GM23248 (cell line): ENCODE data around the gene LPP. TPM values are rescaled to one million over a fixed set of nuclear protein-coding genes. Genes with fewer than 3 reads are reported as not detected.

ENCODE experiments used
- DNase-seq: peaks from one replicate; pipeline ENCODE4 v3.0.0-alpha.2; 2015
- H2AFZ ChIP-seq: fragments of 200-600 bp; sonication (generic); 2 replicates; pipeline ENCODE4 v1.6.1; 2016; ENCODE audit warnings: antibody characterized with exemption
- H3F3A ChIP-seq: fragments of 200-600 bp; sonication (generic); 2 replicates; pipeline ENCODE4 v1.6.1; 2016; ENCODE audit warnings: mild to moderate bottlenecking, antibody characterized with exemption, mixed run types; ENCODE audit not compliant: insufficient read depth
- H3K27ac ChIP-seq: fragments of 200-600 bp; sonication (generic); 2 replicates; pipeline ENCODE4 v1.5.1; 2016; ENCODE audit warnings: mild to moderate bottlenecking
- H3K27me3 ChIP-seq: fragments of 200-600 bp; sonication (generic); replicated peaks from 2 replicates; pipeline ENCODE4 v1.6.1; 2016; ENCODE audit warnings: mild to moderate bottlenecking; ENCODE audit not compliant: insufficient read depth
- H3K36me3 ChIP-seq: fragments of 200-600 bp; sonication (generic); 2 replicates; pipeline ENCODE4 v1.6.1; 2016; ENCODE audit warnings: low read depth, mild to moderate bottlenecking
- H3K4me1 ChIP-seq: fragments of 200-600 bp; sonication (generic); 2 replicates; pipeline ENCODE4 v1.6.1; 2016; ENCODE audit warnings: mild to moderate bottlenecking; ENCODE audit not compliant: insufficient read depth
- H3K4me2 ChIP-seq: fragments of 200-600 bp; sonication (generic); one replicate; pipeline ENCODE4 v1.6.1; 2016; ENCODE audit warnings: mild to moderate bottlenecking; ENCODE audit not compliant: unreplicated experiment
- H3K4me3 ChIP-seq: fragments of 200-600 bp; sonication (generic); 2 replicates; pipeline ENCODE4 v1.5.1; 2016; ENCODE audit warnings: mild to moderate bottlenecking
- H3K79me2 ChIP-seq: fragments of 200-600 bp; sonication (generic); 2 replicates; pipeline ENCODE4 v1.6.1; 2016; ENCODE audit warnings: mild to moderate bottlenecking; ENCODE audit not compliant: insufficient read depth
- H3K9ac ChIP-seq: fragments of 200-600 bp; sonication (generic); 2 replicates; pipeline ENCODE4 v1.6.1; 2016; ENCODE audit warnings: mild to moderate bottlenecking
- H3K9me2 ChIP-seq: fragments of 200-600 bp; sonication (generic); 2 replicates; pipeline ENCODE4 v1.6.1; 2016; ENCODE audit warnings: mixed run types, mild to moderate bottlenecking, moderate library complexity; ENCODE audit not compliant: insufficient read depth
- H3K9me3 ChIP-seq: fragments of 200-600 bp; sonication (generic); one replicate; pipeline ENCODE4 v1.6.1; 2017; ENCODE audit warnings: low read depth
- H4K20me1 ChIP-seq: fragments of 200-600 bp; sonication (generic); 2 replicates; pipeline ENCODE4 v1.6.0; 2016; ENCODE audit not compliant: insufficient read depth
- EZH2 ChIP-seq: fragments of 200-600 bp; sonication (generic); IDR thresholded peaks from 2 replicates; pipeline ENCODE4 v1.6.1; 2018; ENCODE audit warnings: antibody characterized with exemption, mild to moderate bottlenecking; ENCODE audit not compliant: insufficient read depth, poor library complexity, severe bottlenecking
- EZH2phosphoT487 ChIP-seq: fragments of 200-600 bp; sonication (generic); IDR thresholded peaks from 2 replicates; pipeline ENCODE4 v1.6.1; 2018; ENCODE audit warnings: antibody characterized with exemption, moderate library complexity, mild to moderate bottlenecking, low read depth; ENCODE audit not compliant: insufficient read depth
- WGBS, 2 experiments: methylation state at CpG; one replicate each; pipeline ENCODE4 v1.1.6; 2015 to 2017; ENCODE audit warnings: low lambda C conversion rate in 2 of 2, low coverage in 1 of 2; ENCODE audit errors: missing lambda C conversion rate in 2 of 2; 5-methylcytosine and 5-hydroxymethylcytosine counted together
- in situ Hi-C: fragments of 300-500 bp; cut with MboI; formaldehyde crosslinking; loops from 2 replicates; pipeline ENCODE4 v1.15.0; 2020
- polyA plus RNA-seq: library from polyadenylated mRNA; unstranded; fragments of >200 nt; fragmentation: Nextera tagmentation; extraction: Ambion mirVana; gene quantifications from 2 replicates; pipeline ENCODE4 v1.2.1, GENCODE V29; 2016
- total RNA-seq: library from RNA; depleted of rRNA; stranded (reverse); fragments of >200 nt; shearing (Covaris generic); gene quantifications from 2 replicates; pipeline ENCODE4 v1.2.3, GENCODE V29; 2014

Gene LPP
- total and polyA plus RNA-seq, 2 experiments from 2014 or later, result 42.8 to 61.7 TPM

GRCh38 chr3:188923671-188924070, 769.7 kb downstream of the LPP start:
- no peaks in the 10 kb centered on the region for H3K79me2 ChIP-seq
- in situ Hi-C loops, result no loop called here
- H3K27ac ChIP-seq, result no peak overlapping the region
- H3K9me2 ChIP-seq, result no peaks in the 10 kb centered on the region
- DNase-seq, result no peak
- H3K4me2 ChIP-seq, result no peak overlapping the region
- TF ChIP-seq EZH2phosphoT487 (no peak), EZH2 (no peak)
- H3K4me1 ChIP-seq, result peaks cover 6% of the 10 kb centered on the region; the same call in 1 of the 2 replicates
- no peak overlapping the region for H3K4me3 ChIP-seq
- no peak overlapping the region for H2AFZ ChIP-seq
- WGBS, 2 experiments, result 81 to 83% methylated on average over 2 of the region's 2 CpGs
- no peak overlapping the region for H3K9ac ChIP-seq
- H3K27me3 ChIP-seq, result no peaks in the 10 kb centered on the region
- no peaks in the 10 kb centered on the region for H3F3A ChIP-seq
- H3K9me3 ChIP-seq, result no peaks in the 10 kb centered on the region
- H3K36me3 ChIP-seq, result no peaks in the 10 kb centered on the region
- no peaks in the 10 kb centered on the region for H4K20me1 ChIP-seq

GRCh38 chr3:188925376-188925775, 771.4 kb downstream of the LPP start:
- H3K9ac ChIP-seq, result no peak overlapping the region
- no peaks in the 10 kb centered on the region for H3K79me2 ChIP-seq
- no peaks in the 10 kb centered on the region for H3K9me3 ChIP-seq
- H3K4me2 ChIP-seq, result no peak overlapping the region
- H4K20me1 ChIP-seq, result no peaks in the 10 kb centered on the region
- no peak overlapping the region for H3K27ac ChIP-seq
- in situ Hi-C loops, result no loop called here
- H2AFZ ChIP-seq, result no peak overlapping the region
- 95 to 96% methylated on average over 12 of the region's 12 CpGs for whole genome bisulfite sequencing, 2 experiments
- no peaks in the 10 kb centered on the region for H3K9me2 ChIP-seq
- no peaks in the 10 kb centered on the region for H3K27me3 ChIP-seq
- no peaks in the 10 kb centered on the region for H3F3A ChIP-seq
- DNase-seq, result no peak
- H3K36me3 ChIP-seq, result no peaks in the 10 kb centered on the region
- H3K4me1 ChIP-seq, result peaks cover 6% of the 10 kb centered on the region; the same call in 1 of the 2 replicates
- TF ChIP-seq EZH2phosphoT487, result no peak
- TF ChIP-seq EZH2, result no peak
- no peak overlapping the region for H3K4me3 ChIP-seq

GRCh38 chr3:188926111-188926510, 772.2 kb downstream of the LPP start:
- Histone ChIP-seq H3K9me3 (no peaks in the 10 kb centered on the region), H3K27me3 (no peaks in the 10 kb centered on the region), H3K36me3 (no peaks in the 10 kb centered on the region), H3K4me3 (no peak overlapping the region), H3K9ac (no peak overlapping the region), H3K79me2 (no peaks in the 10 kb centered on the region), H3K4me1 (peaks cover 6% of the 10 kb centered on the region; the same call in 1 of the 2 replicates), H3K4me2 (no peak overlapping the region), H3F3A (no peaks in the 10 kb centered on the region), H3K27ac (no peak overlapping the region), H2AFZ (no peak overlapping the region), H3K9me2 (no peaks in the 10 kb centered on the region), H4K20me1 (no peaks in the 10 kb centered on the region)
- in situ Hi-C loops, result no loop called here
- no peak for DNase-seq
- 94% methylated on average over 4 of the region's 4 CpGs for WGBS, 2 experiments
- TF ChIP-seq EZH2phosphoT487 (no peak), EZH2 (no peak)

DNA sequence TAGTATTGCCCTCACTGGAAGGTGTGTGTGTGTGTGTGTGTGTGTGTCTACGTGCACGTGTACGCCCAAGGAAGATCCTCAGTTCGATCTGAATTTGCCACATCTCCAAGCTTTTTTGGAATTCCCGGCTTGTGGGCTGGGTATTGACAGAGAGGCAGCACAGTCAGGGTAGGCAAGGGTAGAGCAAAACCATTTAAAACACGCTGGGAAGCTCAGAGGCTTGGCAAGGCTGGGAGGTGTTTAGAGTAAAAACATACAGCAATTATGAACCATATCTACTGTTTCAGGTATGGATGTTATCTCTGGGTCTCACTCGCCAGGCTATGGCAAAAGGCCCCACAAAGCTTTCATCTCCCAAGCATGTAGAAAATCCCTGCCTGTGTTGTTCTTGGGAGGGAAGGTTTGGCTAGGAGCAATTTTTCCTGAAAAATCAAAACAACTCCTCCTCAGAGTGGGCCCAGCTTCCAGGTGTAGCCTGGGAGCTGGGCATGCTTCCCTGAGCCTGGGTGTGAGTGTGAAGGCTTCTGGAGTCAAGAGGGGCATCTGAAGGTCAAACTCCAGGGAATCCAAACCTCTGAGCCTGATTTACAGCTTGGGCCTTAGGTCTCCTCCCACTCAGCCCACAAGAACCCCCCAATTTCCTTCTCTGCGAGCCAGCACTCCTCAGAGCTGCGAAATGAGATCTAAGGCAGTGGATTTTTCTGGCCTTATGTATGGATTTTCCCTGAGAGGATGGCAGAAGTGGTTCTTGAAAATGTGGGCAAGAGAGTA, 773.0 kb downstream of the LPP start:
- Histone ChIP-seq H3K4me3 (no peak overlapping the region), H3K4me1 (peaks cover 6% of the 10 kb centered on the region; the same call in 1 of the 2 replicates), H4K20me1 (no peaks in the 10 kb centered on the region), H3K9ac (no peak overlapping the region), H3K36me3 (no peaks in the 10 kb centered on the region), H3K79me2 (no peaks in the 10 kb centered on the region), H3K9me2 (no peaks in the 10 kb centered on the region), H3K27me3 (no peaks in the 10 kb centered on the region), H3K27ac (no peak overlapping the region), H3K9me3 (no peaks in the 10 kb centered on the region), H2AFZ (no peak overlapping the region), H3F3A (no peaks in the 10 kb centered on the region), H3K4me2 (no peak overlapping the region)
- DNase-seq, result no peak
- 91 to 96% methylated on average over 9 of the region's 9 CpGs for WGBS, 2 experiments
- in situ Hi-C loops, result no loop called here
- TF ChIP-seq EZH2, result no peak

DNA sequence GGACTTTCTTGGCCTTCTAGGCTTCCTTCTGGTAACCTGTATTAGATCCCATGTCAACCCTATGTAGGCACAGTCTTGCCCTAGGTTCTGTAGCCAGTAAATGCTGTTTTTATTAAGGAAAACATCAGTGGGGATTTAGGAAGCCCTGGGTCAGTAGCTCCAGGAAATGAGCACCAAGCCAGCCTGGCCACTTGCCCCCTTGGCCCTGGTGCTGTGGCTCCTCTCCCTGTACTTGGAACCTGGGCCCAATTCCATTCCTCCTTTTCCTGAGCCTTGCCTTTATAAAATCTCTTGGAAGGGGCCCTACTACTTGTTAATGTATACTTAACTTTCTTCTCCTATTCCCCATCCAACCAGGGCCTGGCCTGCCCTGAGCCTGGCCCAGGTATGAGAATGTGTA, 774.0 kb downstream of the LPP start:
- no peaks in the 10 kb centered on the region for H3K79me2 ChIP-seq
- H3K27me3 ChIP-seq, result no peaks in the 10 kb centered on the region
- no peak overlapping the region for H3K27ac ChIP-seq
- H3K4me3 ChIP-seq, result no peak overlapping the region
- no peak overlapping the region for H2AFZ ChIP-seq
- H3K4me2 ChIP-seq, result no peak overlapping the region
- H3K36me3 ChIP-seq, result no peaks in the 10 kb centered on the region
- in situ Hi-C loops, result no loop called here
- H3K4me1 ChIP-seq, result peaks cover 6% of the 10 kb centered on the region; the same call in 1 of the 2 replicates
- no peaks in the 10 kb centered on the region for H3K9me3 ChIP-seq
- no peaks in the 10 kb centered on the region for H3K9me2 ChIP-seq
- no peak for DNase-seq
- no peaks in the 10 kb centered on the region for H3F3A ChIP-seq
- H3K9ac ChIP-seq, result no peak overlapping the region
- TF ChIP-seq EZH2 (no peak), EZH2phosphoT487 (no peak)
- H4K20me1 ChIP-seq, result no peaks in the 10 kb centered on the region
